IMR-90 (cell line): ENCODE measurements around the gene KIFAP3.

Experiments
- CEBPB ChIP-seq: IDR thresholded peaks from 2 replicates; pipeline ENCODE4 v1.6.1; 2012; ENCODE audit warnings: low read depth, low read length, improper control_type of control experiment
- FOS ChIP-seq: fragments of 150-350 bp; IDR thresholded peaks from 2 replicates; pipeline ENCODE4 v1.6.1; 2016; ENCODE audit warnings: low read depth, low read length
- MAZ ChIP-seq: IDR thresholded peaks from 2 replicates; pipeline ENCODE4 v1.6.1; 2012; ENCODE audit warnings: low read depth, mild to moderate bottlenecking, low read length, improper control_type of control experiment, moderate library complexity, borderline replicate concordance
- POLR2A ChIP-seq: IDR thresholded peaks from 2 replicates; pipeline ENCODE4 v1.6.1; 2012; ENCODE audit warnings: mild to moderate bottlenecking, low read depth, low read length
- RAD21 ChIP-seq: IDR thresholded peaks from 2 replicates; pipeline ENCODE4 v1.6.1; 2012; ENCODE audit warnings: low read length, improper control_type of control experiment
- RFX5 ChIP-seq: IDR thresholded peaks from 2 replicates; pipeline ENCODE4 v1.8.0; 2012; ENCODE audit warnings: low read depth, mild to moderate bottlenecking, low read length, moderate library complexity
- SMC3 ChIP-seq: fragments of 150-350 bp; IDR thresholded peaks from 2 replicates; pipeline ENCODE4 v1.6.1; 2016; ENCODE audit warnings: low read depth, mild to moderate bottlenecking, antibody characterized with exemption, low read length, moderate library complexity
- TF ChIP-seq, protein P1 (sequence below): conservative IDR thresholded peaks from 2 replicates; pipeline ENCODE4 v1.5.1; 2012; ENCODE audit warnings: mild to moderate bottlenecking, low read depth, low read length, improper control_type of control experiment
- TF ChIP-seq, protein P2 (sequence below): fragments of 150-350 bp; IDR thresholded peaks from 2 replicates; pipeline ENCODE4 v1.6.1; 2017; ENCODE audit warnings: mild to moderate bottlenecking, antibody characterized with exemption, low read length, low read depth

DNA sequence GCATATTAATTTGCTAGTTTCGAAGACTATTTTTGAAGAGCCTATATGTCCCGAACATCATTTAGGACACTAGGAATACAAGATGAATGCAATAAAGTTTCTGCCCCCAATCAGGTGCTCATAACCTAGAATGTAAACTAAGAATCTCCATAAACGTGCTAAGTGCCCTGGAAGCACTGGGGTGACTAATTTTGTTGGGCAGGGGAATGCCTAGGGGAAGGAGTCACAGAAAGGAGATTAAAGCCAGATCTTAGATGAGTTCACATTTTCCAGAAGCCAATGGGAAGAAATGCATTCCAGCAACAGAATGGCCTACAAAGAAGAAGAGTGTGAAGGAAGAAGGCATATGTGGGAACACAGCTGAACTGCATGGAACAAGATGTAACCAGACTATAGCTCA, 200.3 kb downstream of the KIFAP3 start:
- TF ChIP-seq, protein P1, sequence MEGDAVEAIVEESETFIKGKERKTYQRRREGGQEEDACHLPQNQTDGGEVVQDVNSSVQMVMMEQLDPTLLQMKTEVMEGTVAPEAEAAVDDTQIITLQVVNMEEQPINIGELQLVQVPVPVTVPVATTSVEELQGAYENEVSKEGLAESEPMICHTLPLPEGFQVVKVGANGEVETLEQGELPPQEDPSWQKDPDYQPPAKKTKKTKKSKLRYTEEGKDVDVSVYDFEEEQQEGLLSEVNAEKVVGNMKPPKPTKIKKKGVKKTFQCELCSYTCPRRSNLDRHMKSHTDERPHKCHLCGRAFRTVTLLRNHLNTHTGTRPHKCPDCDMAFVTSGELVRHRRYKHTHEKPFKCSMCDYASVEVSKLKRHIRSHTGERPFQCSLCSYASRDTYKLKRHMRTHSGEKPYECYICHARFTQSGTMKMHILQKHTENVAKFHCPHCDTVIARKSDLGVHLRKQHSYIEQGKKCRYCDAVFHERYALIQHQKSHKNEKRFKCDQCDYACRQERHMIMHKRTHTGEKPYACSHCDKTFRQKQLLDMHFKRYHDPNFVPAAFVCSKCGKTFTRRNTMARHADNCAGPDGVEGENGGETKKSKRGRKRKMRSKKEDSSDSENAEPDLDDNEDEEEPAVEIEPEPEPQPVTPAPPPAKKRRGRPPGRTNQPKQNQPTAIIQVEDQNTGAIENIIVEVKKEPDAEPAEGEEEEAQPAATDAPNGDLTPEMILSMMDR: no peak
- TF ChIP-seq, protein P2, sequence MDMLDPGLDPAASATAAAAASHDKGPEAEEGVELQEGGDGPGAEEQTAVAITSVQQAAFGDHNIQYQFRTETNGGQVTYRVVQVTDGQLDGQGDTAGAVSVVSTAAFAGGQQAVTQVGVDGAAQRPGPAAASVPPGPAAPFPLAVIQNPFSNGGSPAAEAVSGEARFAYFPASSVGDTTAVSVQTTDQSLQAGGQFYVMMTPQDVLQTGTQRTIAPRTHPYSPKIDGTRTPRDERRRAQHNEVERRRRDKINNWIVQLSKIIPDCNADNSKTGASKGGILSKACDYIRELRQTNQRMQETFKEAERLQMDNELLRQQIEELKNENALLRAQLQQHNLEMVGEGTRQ: no peak
- TF ChIP-seq RAD21 (no peak), POLR2A (no peak), SMC3 (no peak), RFX5 (no peak), MAZ (no peak), CEBPB (no peak), FOS (peak; percentile 82)
